Stimulated activated naive B cell treated with anti-CD40 and anti-IgM and Interleukin-4, amounts not matched to agents 10 μg/mL and 1 μg/mL and 100 μg/mL, for 72 hours (primary cell): ENCODE measurements around the gene PRICKLE2.
"Not testable (repeated sequence)": the region's sequence is repeated elsewhere in the genome, so short reads cannot be mapped to it uniquely, and the experiment has no call there.

Experiments
- ATAC-seq, 2 donors: fragments of 150-1000 bp; cut with Tn5 transposase; replicated peaks; 2 replicates each; pipeline ENCODE4 v1.10.0; 2021; ENCODE audit warnings: moderate library complexity in 1 of 2
- DNase-seq: peaks from one replicate; pipeline ENCODE4 v3.0.0; 2021
- H3K27ac Mint-ChIP-seq: one replicate; pipeline ENCODE4 v1.8.0; 2022; ENCODE audit warnings: mild to moderate bottlenecking, mixed read lengths
- H3K27me3 Mint-ChIP-seq, 2 donors: one replicate each; pipeline ENCODE4 v1.8.0; 2022; ENCODE audit warnings: mixed read lengths in 2 of 2
- H3K36me3 Mint-ChIP-seq, 2 donors: one replicate each; pipeline ENCODE4 v1.8.0; 2022; ENCODE audit warnings: mixed read lengths in 2 of 2, mild to moderate bottlenecking in 1 of 2
- H3K4me1 Mint-ChIP-seq, 2 donors: one replicate each; pipeline ENCODE4 v1.8.0; 2022; ENCODE audit warnings: mixed read lengths in 2 of 2, mild to moderate bottlenecking in 1 of 2
- H3K4me3 Mint-ChIP-seq, 2 donors: one replicate each; pipeline ENCODE4 v1.8.0; 2022; ENCODE audit warnings: mild to moderate bottlenecking in 2 of 2, mixed read lengths in 2 of 2, moderate library complexity in 1 of 2
- H3K9me3 Mint-ChIP-seq, 2 donors: one replicate each; pipeline ENCODE4 v1.8.0; 2022; ENCODE audit warnings: mixed read lengths in 2 of 2, mild to moderate bottlenecking in 1 of 2

Gene PRICKLE2

GRCh38 chr3:64097920-64098319 is 127.3 kb downstream of the PRICKLE2 start:
- Mint-ChIP-seq H3K27me3 (peaks cover 4 to 6% of the 10 kb centered on the region in 2 donors), H3K36me3 (no peaks in the 10 kb centered on the region), H3K4me1 (no peaks in the 10 kb centered on the region), H3K9me3 (no peaks in the 10 kb centered on the region), H3K4me3 (no peak overlapping the region), H3K27ac (peak overlapping the region; percentile 60)
- no peak for ATAC-seq
- no peak for DNase-seq

- no peak for DNase-seq
- Mint-ChIP-seq H3K27ac (no peak overlapping the region), H3K4me1 (no peaks in the 10 kb centered on the region), H3K27me3 (peaks cover 6 to 8% of the 10 kb centered on the region in 2 donors), H3K4me3 (no peak overlapping the region), H3K9me3 (no peaks in the 10 kb centered on the region), H3K36me3 (no peaks in the 10 kb centered on the region)
- ATAC-seq, result no peak
Measured at GRCh38 chr3:64095802-64096201, 129.5 kb downstream of the PRICKLE2 start.

GRCh38 chr3:64094713-64095079 is 130.6 kb downstream of the PRICKLE2 start:
- Mint-ChIP-seq H3K4me3 (no peak overlapping the region), H3K27me3 (peaks cover 8 to 12% of the 10 kb centered on the region in 2 donors), H3K4me1 (no peaks in the 10 kb centered on the region), H3K36me3 (peaks cover 0 to 2% of the 10 kb centered on the region in 2 donors), H3K9me3 (no peaks in the 10 kb centered on the region), H3K27ac (no peak overlapping the region)
- ATAC-seq, result no peak
- no peak for DNase-seq

DNA sequence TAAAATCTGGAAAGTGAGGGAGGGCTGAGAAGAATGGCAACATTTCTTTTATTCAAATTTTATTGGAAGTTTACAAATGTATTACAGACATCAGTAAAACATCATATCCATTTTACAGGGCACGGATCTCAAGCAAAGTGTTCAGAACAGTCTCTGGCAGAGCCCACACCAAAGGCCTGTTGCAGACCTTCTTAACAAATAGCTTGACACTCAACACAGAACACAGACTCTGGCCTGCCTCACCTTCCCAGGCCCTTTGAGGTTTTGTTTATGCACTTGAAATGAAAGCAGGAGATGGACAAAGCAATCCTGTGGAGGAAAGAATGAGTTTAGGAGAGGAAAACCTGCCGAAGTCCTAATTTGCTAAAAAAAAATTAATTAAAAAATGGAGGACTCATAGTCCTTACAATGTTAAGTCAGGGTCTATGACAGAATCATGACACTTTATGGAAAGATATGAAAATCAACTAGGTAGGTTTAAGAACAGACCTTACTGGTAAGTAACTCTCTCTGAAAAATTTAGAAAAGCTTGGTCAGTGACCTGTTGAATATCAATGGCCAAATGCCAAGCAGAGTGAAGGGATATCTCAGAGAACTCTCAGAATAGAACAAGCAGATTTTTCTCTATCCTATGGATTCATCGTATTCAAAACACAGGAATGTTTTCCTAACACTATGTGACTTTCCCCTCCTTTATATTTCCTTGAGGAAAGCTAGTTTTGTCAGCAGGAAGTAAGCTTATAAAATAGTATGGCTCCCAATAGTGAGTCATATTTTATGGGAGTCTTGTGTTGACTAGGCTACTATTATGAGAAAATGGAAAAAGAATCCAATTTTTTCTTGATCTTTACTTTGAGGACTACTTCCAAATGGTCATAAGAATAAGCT is 131.2 kb downstream of the PRICKLE2 start:
- DNase-seq, result no peak
- Mint-ChIP-seq H3K27ac (no peak overlapping the region), H3K4me3 (no peak overlapping the region), H3K4me1 (no peaks in the 10 kb centered on the region), H3K9me3 (no peaks in the 10 kb centered on the region), H3K36me3 (peaks cover 0 to 2% of the 10 kb centered on the region in 2 donors), H3K27me3 (peaks cover 8 to 14% of the 10 kb centered on the region in 2 donors)
- no peak for ATAC-seq

GRCh38 chr3:64093211-64093610 is 132.1 kb downstream of the PRICKLE2 start:
- Mint-ChIP-seq H3K27ac (no peak overlapping the region), H3K27me3 (peaks cover 8 to 14% of the 10 kb centered on the region in 2 donors), H3K9me3 (no peaks in the 10 kb centered on the region), H3K4me3 (no peak overlapping the region), H3K36me3 (peaks cover 0 to 2% of the 10 kb centered on the region in 2 donors), H3K4me1 (no peaks in the 10 kb centered on the region)
- DNase-seq, result no peak
- no peak for ATAC-seq

GRCh38 chr3:64091501-64091900 is 133.8 kb downstream of the PRICKLE2 start:
- Mint-ChIP-seq H3K27ac (peak overlapping the region; percentile 38), H3K9me3 (no peaks in the 10 kb centered on the region), H3K36me3 (peaks cover 0 to 2% of the 10 kb centered on the region in 2 donors), H3K27me3 (peaks cover 4 to 8% of the 10 kb centered on the region in 2 donors), H3K4me3 (no peak overlapping the region), H3K4me1 (no peaks in the 10 kb centered on the region)
- ATAC-seq (no peak), DNase-seq (no peak)

DNA sequence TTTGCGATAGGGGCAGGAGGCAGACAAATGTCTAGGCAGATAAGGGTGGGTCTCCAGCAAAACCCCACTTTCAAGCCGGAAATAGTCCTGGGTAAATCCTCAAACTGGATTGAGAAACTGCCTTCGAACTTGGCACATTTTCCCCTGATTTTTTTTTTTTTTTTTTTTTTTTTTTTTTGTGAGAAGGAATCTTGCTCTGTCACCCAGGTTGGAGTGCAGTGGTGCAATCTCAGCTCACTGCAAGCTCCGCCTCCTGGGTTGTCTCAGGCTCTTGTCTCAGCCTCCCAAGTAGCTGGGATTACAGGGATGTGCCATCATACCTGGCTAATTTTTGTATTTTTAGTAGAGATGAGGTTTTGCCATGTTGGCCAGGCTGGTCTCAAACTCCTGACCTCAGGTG is 135.9 kb downstream of the PRICKLE2 start:
- not testable (repeated sequence) for H3K4me3 Mint-ChIP-seq, H3K9me3 Mint-ChIP-seq, H3K4me1 Mint-ChIP-seq, ATAC-seq, H3K36me3 Mint-ChIP-seq, H3K27me3 Mint-ChIP-seq, H3K27ac Mint-ChIP-seq, DNase-seq

- Mint-ChIP-seq H3K27me3 (peaks cover 4 to 8% of the 10 kb centered on the region in 2 donors), H3K9me3 (no peaks in the 10 kb centered on the region), H3K4me3 (no peak overlapping the region), H3K4me1 (no peaks in the 10 kb centered on the region), H3K27ac (no peak overlapping the region), H3K36me3 (peaks cover 0 to 2% of the 10 kb centered on the region in 2 donors)
- ATAC-seq (no peak), DNase-seq (no peak)
Measured at GRCh38 chr3:64088408-64089205, 136.7 kb downstream of the PRICKLE2 start.

DNA sequence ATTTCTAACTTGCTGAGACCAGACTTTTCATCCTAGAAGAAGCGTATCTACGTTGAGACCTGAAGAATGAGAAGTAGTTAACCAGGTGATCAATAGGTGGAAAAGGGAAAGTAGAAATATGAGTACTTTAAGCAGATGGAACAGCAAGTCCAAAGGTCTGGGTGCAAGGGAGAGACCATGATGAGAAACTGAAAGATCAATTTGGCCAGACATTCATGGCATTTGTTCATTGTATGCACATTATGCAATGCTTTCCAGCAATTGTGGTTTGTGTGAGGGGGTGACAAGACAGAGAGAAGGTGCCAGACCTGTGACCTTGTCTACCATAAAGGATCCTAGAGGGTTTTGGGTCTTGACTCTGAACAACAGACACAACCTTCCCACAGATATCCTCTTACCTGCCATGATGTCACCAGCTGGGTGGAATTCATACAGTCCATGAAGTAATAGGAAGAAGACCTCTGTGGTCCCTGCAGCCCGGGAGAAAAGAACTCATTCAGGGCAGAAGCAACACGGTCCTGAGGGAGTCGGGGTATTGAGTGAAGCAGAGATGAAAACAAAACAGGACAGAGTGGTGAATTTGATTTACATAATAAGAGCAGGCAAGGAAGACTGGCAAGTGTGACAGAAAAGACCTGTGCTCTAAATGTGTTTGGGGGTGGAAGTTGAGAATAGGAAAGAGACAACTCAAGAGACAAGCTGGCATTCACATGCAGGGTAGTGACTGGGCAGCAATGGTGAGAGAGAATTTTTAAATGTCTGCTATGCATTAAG is 138.6 kb downstream of the PRICKLE2 start:
- H3K27ac Mint-ChIP-seq, result no peak overlapping the region
- H3K9me3 Mint-ChIP-seq, result no peaks in the 10 kb centered on the region
- peaks cover 0 to 2% of the 10 kb centered on the region in 2 donors for H3K36me3 Mint-ChIP-seq
- DNase-seq (no peak), ATAC-seq (no peak)
- no peak overlapping the region for H3K4me3 Mint-ChIP-seq
- H3K27me3 Mint-ChIP-seq, result peaks cover 4 to 8% of the 10 kb centered on the region in 2 donors
- H3K4me1 Mint-ChIP-seq, result no peaks in the 10 kb centered on the region

DNA sequence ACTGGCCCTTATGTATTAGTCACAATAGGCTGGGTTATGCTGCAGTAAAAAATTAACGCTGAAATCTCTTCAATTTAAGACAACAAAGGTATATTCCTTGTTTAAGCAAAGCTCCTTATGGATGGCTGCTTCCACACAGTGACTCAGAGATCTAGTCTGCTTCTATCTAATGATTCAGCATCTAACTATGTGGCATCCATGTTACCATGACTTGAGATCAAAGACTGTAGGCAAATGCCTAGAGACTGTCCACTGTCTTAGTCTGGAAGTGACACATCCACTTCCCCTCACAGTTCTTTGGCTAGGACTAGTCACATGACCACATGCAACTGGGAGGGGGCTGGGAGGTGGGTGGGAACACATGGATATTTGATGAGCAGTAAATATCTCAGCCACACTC is 140.6 kb downstream of the PRICKLE2 start:
- DNase-seq (no peak), ATAC-seq (no peak)
- no peaks in the 10 kb centered on the region for H3K36me3 Mint-ChIP-seq
- H3K4me3 Mint-ChIP-seq, result no peak overlapping the region
- no peak overlapping the region for H3K27ac Mint-ChIP-seq
- peaks cover under 1 to 9% of the 10 kb centered on the region in 2 donors for H3K27me3 Mint-ChIP-seq
- no peaks in the 10 kb centered on the region for H3K9me3 Mint-ChIP-seq
- H3K4me1 Mint-ChIP-seq, result no peaks in the 10 kb centered on the region

DNA sequence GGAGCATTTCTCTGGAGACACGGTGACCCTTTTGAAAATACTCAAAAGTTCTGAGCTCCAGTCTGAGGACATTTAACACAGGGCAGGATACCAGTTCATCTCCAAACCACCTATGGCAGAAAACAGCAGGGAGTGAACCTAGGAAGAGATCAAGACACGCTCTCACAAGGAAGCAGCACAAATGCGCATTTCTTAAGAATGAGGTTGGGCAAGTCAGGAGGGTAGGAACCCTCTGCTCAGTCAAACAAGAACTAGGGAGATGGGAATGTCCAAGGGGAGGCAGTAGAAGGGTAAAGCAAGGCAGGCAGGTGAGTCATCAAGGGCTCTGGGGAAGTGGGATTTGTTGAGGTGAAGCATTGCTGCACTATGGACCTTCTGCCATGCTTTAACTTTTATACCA is 141.7 kb downstream of the PRICKLE2 start:
- H3K9me3 Mint-ChIP-seq, result no peaks in the 10 kb centered on the region
- no peak overlapping the region for H3K4me3 Mint-ChIP-seq
- H3K27me3 Mint-ChIP-seq, result peaks cover 0 to 18% of the 10 kb centered on the region in 2 donors
- ATAC-seq, result no peak
- H3K36me3 Mint-ChIP-seq, result no peaks in the 10 kb centered on the region
- no peak overlapping the region for H3K27ac Mint-ChIP-seq
- no peaks in the 10 kb centered on the region for H3K4me1 Mint-ChIP-seq
- DNase-seq, result no peak

GRCh38 chr3:64082961-64083541 is 142.2 kb downstream of the PRICKLE2 start:
- Mint-ChIP-seq H3K9me3 (no peaks in the 10 kb centered on the region), H3K4me1 (no peaks in the 10 kb centered on the region), H3K36me3 (no peaks in the 10 kb centered on the region), H3K4me3 (no peak overlapping the region), H3K27ac (no peak overlapping the region), H3K27me3 (peaks cover 0 to 21% of the 10 kb centered on the region in 2 donors)
- ATAC-seq (no peak), DNase-seq (no peak)

- DNase-seq, result no peak
- no peak for ATAC-seq
- Mint-ChIP-seq H3K36me3 (no peaks in the 10 kb centered on the region), H3K27me3 (peaks cover 0 to 22% of the 10 kb centered on the region in 2 donors), H3K4me3 (no peak overlapping the region), H3K9me3 (no peaks in the 10 kb centered on the region), H3K4me1 (no peaks in the 10 kb centered on the region), H3K27ac (no peak overlapping the region)
Measured at GRCh38 chr3:64082411-64082810, 142.9 kb downstream of the PRICKLE2 start.

DNA sequence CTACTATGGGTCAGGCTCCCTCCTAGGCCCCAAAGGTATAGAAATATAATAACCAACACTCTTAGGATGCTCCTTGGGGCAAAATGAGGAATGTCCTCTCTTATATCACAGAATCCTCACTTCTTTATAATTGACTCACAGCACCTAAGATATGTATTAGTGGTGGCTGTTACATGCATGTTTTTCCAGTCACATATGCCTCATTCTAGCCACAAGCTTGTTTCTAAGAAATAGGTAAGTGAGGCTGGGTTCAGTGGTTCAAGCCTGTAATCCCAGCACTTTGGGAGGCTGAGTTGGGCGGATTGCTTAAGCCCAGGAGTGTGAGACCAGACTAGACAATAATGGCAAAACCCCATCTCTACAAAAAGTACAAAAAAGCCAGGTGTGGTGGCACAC is 144.0 kb downstream of the PRICKLE2 start:
- Mint-ChIP-seq H3K36me3 (no peaks in the 10 kb centered on the region), H3K27me3 (peaks cover 0 to 30% of the 10 kb centered on the region in 2 donors), H3K4me3 (no peak overlapping the region), H3K9me3 (no peaks in the 10 kb centered on the region), H3K4me1 (no peaks in the 10 kb centered on the region), H3K27ac (no peak overlapping the region)
- DNase-seq (no peak), ATAC-seq (no peak)
